Testis (tissue), 3 donors: ENCODE measurements around the gene LCN15. TPM values are rescaled to one million over a fixed set of nuclear protein-coding genes. Genes with fewer than 3 reads are reported as not detected.
A peak's percentile ranks its signal among the peaks of the same experiment; 100 is the strongest.

Experiments used
- DNase-seq: peaks from one replicate; pipeline ENCODE4 v3.0.0-alpha.2; 2019
- H3K27ac ChIP-seq, 2 donors: fragments of 200-600 bp; sonication (generic); one replicate each; pipeline ENCODE4 v1.5.1; 2019
- H3K27me3 ChIP-seq: fragments of 200-600 bp; sonication (generic); one replicate; pipeline ENCODE4 v1.5.1; 2019
- H3K36me3 ChIP-seq: fragments of 200-600 bp; sonication (generic); one replicate; pipeline ENCODE4 v1.5.1; 2017; ENCODE audit warnings: low read depth; ENCODE audit errors: missing control alignments
- H3K4me1 ChIP-seq: fragments of 200-600 bp; sonication (generic); one replicate; pipeline ENCODE4 v1.5.1; 2019
- H3K4me3 ChIP-seq, 2 donors: fragments of 200-600 bp; sonication (generic); one replicate each; pipeline ENCODE4 v1.5.1; 2017 to 2019
- H3K9me3 ChIP-seq: fragments of 200-600 bp; sonication (generic); one replicate; pipeline ENCODE4 v1.5.1; 2017
- POLR2A ChIP-seq: fragments of 450-650 bp; IDR thresholded peaks from one replicate; pipeline ENCODE4 v1.6.1; 2017; ENCODE audit warnings: antibody characterized with exemption, mild to moderate bottlenecking, moderate library complexity
- WGBS, 2 donors: methylation state at CpG; one replicate each; pipeline ENCODE4 v1.1.5; 2018; 5-methylcytosine and 5-hydroxymethylcytosine counted together
- intact Hi-C: fragments of 100-400 bp; cut with DNase I; formaldehyde crosslinking; loops from one replicate; pipeline ENCODE4 v1.15.1; 2023; ENCODE audit warnings: low total_unique reads
- polyA plus RNA-seq: library from polyadenylated mRNA; stranded (reverse); fragments of 350-450 nt; fragmentation: Illumina TruSeq; extraction: RNeasy Lipid Tissue Mini Kit (QIAGEN cat#74804); gene quantifications from one replicate; pipeline ENCODE4 v1.2.3, GENCODE V29; 2014; ENCODE audit warnings: low read depth, low replicate concordance; ENCODE audit not compliant: insufficient read depth
- total RNA-seq, 2 donors: library from RNA; depleted of rRNA; stranded (reverse); fragments of >200 nt; gene quantifications; one replicate each; pipeline ENCODE4 v1.2.3, GENCODE V29; 2016
- TF ChIP-seq, protein P1 (sequence below), 3 experiments: fragments of 450-650 bp in 2 of 3; fragments of 200-600 bp in 1 of 3; sonication (generic) in 1 of 3; IDR thresholded peaks; one replicate each; pipeline ENCODE4 v1.5.1; 2016 to 2019; ENCODE audit warnings: antibody characterized with exemption in 3 of 3, mild to moderate bottlenecking in 2 of 3, moderate library complexity in 1 of 3

The LCN15 gene
- total and polyA plus RNA-seq, 3 donors from 2014 or later = 0.41 to 0.68 TPM; not detected in 1

DNA sequence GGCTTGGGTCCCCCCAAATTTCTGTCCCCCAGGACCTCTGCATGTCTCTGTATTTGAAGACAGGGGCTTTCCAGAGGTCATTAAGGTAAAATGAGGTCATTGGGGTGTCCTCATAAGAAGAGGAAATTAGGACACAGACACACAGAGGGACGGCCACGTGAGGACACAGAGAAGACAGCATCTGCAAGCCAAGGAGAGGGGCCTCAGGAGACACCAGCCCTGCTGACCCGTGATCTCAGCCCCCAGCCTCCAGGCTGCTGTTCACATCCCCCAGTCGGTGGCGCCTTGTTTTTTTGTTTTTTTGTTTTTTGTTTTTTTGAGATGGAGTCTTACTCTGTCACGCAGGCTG is 30.7 kb upstream of the LCN15 start:
- H3K4me3 ChIP-seq = no peak overlapping the region
- H3K36me3 ChIP-seq = no peaks in the 10 kb centered on the region
- peaks cover 67% of the 10 kb centered on the region for H3K4me1 ChIP-seq
- no peaks in the 10 kb centered on the region for H3K27me3 ChIP-seq
- intact Hi-C loops = no loop called here
- no peak for DNase-seq
- no peaks in the 10 kb centered on the region for H3K9me3 ChIP-seq
- 53 to 62% methylated on average over 6 of the region's 6 CpGs for WGBS, 2 donors
- H3K27ac ChIP-seq = peak overlapping the region in 1 of 2 donors; percentile 35
- no peak for TF ChIP-seq POLR2A
- TF ChIP-seq, protein P1, sequence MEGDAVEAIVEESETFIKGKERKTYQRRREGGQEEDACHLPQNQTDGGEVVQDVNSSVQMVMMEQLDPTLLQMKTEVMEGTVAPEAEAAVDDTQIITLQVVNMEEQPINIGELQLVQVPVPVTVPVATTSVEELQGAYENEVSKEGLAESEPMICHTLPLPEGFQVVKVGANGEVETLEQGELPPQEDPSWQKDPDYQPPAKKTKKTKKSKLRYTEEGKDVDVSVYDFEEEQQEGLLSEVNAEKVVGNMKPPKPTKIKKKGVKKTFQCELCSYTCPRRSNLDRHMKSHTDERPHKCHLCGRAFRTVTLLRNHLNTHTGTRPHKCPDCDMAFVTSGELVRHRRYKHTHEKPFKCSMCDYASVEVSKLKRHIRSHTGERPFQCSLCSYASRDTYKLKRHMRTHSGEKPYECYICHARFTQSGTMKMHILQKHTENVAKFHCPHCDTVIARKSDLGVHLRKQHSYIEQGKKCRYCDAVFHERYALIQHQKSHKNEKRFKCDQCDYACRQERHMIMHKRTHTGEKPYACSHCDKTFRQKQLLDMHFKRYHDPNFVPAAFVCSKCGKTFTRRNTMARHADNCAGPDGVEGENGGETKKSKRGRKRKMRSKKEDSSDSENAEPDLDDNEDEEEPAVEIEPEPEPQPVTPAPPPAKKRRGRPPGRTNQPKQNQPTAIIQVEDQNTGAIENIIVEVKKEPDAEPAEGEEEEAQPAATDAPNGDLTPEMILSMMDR (IDR thresholded peaks at IDR 0.05) = no peak

DNA sequence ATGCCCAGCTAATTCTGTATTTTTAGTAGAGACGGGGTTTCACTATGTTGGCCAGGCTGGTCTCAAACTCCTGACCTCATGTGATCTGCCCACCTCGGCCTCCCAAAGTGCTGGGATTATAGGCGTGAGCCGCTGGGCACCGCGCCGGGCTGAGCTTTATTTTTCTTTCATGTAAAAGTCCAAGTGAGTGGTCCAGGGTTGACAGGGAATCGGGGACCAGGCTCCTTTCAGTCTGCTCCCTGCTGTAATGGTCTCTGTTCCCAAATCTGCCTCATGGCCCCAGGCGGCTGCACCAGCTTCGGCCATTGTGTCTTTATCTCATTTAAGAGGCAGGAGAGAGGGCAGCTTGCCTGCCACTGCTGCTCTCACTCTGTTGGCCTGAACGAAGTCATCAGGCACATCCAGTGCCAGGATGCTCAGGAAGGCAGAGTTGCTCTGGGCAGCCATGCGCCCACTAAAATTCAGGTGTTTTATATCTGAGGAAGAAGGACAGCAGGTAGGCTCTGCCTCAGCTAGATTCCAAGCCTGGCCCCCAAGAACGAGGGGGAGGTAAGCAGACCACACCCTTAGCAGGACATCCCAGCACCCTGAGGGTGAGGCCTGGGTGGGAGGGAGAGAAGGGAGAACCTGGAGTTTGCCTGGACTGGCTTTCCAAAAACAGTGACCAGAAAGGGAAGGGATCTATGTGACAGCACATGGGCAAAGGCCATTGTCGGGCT is 30.1 kb upstream of the LCN15 start:
- Histone ChIP-seq H3K4me1 (peaks cover 68% of the 10 kb centered on the region), H3K36me3 (no peaks in the 10 kb centered on the region), H3K27ac (peak overlapping the region in 1 of 2 donors; percentile 35), H3K4me3 (no peak overlapping the region), H3K27me3 (no peaks in the 10 kb centered on the region), H3K9me3 (no peaks in the 10 kb centered on the region)
- TF ChIP-seq, protein P1 (IDR thresholded peaks at IDR 0.05) = no peak
- no peak for TF ChIP-seq POLR2A
- WGBS, 2 donors = 86 to 89% methylated on average over 14 of the region's 14 CpGs
- DNase-seq = no peak
- intact Hi-C loops = no loop called here

- 78 to 79% methylated on average over 17 of the region's 17 CpGs for WGBS, 2 donors
- intact Hi-C loops = no loop called here
Measured at GRCh38 chr9:136793086-136793946, 29.0 kb upstream of the LCN15 start.

GRCh38 chr9:136792321-136793085 is 28.2 kb upstream of the LCN15 start:
- H3K27ac ChIP-seq = peak overlapping the region in 1 of 2 donors; percentile 93
- H3K36me3 ChIP-seq = no peaks in the 10 kb centered on the region
- H3K4me1 ChIP-seq = peaks cover 71% of the 10 kb centered on the region
- no peaks in the 10 kb centered on the region for H3K9me3 ChIP-seq
- H3K4me3 ChIP-seq = peak overlapping the region in 1 of 2 donors; percentile 79
- WGBS, 2 donors = 67 to 73% methylated on average over 9 to 15 of the region's 15 CpGs
- intact Hi-C loops = no loop called here
- DNase-seq = peak; percentile 53
- H3K27me3 ChIP-seq = no peaks in the 10 kb centered on the region
- TF ChIP-seq POLR2A = no peak
- TF ChIP-seq, protein P1 (IDR thresholded peaks at IDR 0.05) = no peak

More at GRCh38 chr9:136793086-136793946, 29.0 kb upstream of the LCN15 start:
- Histone ChIP-seq H3K36me3 (no peaks in the 10 kb centered on the region), H3K4me3 (no peak overlapping the region), H3K4me1 (peaks cover 73% of the 10 kb centered on the region), H3K9me3 (no peaks in the 10 kb centered on the region), H3K27me3 (no peaks in the 10 kb centered on the region), H3K27ac (no peak overlapping the region)
- DNase-seq = peak; percentile 64
- no peak for TF ChIP-seq POLR2A
- TF ChIP-seq, protein P1 (IDR thresholded peaks at IDR 0.05) = no peak
